HG03196 (cell line): ENCODE measurements around the gene UTP4.
"Not testable (repeated sequence)": the region's sequence is repeated elsewhere in the genome, so short reads cannot be mapped to it uniquely, and the experiment has no call there.

Experiments
- ATAC-seq: cut with Tn5 transposase; IDR thresholded peaks from one replicate; pipeline ENCODE4 v1.9.1; 2021; ENCODE audit not compliant: unreplicated experiment

UTP4 gene

GRCh38 chr16:69127966-69128510 is 4.4 kb upstream of the UTP4 start:
- ATAC-seq: no peak

GRCh38 chr16:69130461-69130860 is 2.0 kb upstream of the UTP4 start:
- no peak for ATAC-seq

DNA sequence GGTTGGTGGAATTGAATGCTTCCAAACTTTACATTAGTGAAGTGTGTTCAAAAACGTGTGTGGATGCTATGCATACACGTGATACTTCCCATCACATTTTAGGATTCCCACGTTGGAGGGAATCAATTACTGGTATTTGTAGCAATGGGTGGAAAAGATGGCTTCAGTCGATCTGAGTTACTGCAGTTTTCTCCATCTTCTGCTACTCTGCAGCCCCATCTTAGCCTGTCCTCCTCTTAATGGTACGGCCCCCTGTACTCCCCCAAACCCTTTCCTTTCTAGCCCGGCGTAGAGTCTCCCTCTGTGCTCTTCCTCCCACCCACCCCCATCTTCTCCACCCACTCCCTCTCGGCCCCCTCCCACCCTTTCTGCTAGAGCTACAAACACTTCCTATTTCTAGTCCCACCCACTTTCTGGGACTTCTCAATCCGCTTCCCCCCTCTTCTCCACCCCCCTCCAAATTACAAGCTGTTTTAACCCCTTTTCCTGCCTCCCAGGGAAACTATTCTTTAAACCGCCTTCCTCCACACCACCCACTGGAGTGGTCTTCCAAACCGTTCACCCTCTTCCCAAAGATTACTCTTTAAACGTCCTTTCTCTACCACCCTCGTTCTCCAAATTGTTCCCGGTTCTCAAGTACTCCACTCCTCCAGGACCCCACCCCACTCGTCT is 1.1 kb upstream of the UTP4 start:
- no peak for ATAC-seq

- peak; percentile 42 for ATAC-seq
These were observed 518 bp upstream of the UTP4 start for GRCh38 chr16:69131839-69132423.

DNA sequence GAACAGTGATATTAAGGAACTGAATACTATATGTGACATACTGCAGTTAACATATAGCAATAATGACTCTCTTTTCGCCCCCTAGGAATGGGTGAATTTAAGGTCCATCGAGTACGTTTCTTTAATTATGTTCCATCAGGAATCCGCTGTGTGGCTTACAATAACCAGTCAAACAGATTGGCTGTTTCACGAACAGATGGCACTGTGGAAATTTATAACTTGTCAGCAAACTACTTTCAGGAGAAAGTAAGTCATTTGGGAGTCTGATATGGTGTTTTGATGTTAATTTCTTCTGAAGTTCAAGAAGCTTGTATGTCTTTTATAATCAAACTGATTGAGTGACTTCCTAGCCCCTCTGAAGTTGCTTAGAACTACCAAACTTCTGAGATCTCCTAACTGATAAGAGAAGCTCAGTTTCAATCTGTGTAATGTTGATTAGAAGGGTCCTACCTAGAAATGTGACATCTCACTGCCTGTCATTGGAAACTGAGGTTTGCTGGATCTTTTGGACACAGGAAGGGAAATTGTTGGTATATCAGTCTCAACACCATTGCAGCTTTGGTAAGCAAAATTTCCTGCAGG is 1.0 kb downstream of the UTP4 start:
- ATAC-seq: no peak

DNA sequence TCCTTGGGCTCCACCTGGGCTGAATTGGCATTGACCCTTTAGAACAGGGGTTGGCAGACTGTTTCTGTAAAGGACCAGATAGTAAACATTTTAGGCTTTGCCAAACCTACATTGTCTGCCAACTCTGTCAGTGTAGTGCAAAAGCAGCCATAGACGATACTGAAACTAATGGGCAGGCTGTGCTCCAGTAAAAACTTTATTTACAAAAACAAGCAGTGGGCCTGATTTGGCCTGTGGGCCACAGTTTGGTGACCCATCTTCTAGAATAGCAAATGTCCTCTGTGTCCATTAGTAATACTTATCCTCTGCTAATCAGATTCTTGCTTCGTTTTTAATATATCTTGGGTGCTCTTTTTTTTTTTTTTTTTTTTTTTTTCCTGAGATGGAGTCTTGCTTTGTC is 6.2 kb downstream of the UTP4 start:
- no peak for ATAC-seq

GRCh38 chr16:69139464-69139863 is 7.0 kb downstream of the UTP4 start:
- not testable (repeated sequence) for ATAC-seq

DNA sequence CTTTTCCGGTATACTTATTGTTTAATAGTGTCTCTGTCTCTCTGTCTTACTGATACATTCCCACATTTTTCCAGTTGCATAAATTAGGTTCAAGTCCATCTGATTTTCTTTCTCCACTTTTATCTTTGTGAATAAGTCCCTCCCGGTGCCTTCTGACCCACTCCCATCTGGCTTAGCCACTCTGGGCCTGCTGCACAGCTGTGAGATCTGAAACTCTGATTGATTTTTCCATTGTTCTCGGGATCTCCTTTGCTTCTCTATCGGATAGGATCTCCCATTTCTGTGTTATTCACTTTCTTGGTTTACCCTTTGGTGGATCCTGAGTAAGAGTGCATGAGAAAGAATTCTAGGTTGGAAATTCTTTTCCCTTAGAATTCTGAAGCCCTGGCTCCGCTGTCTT is 8.6 kb downstream of the UTP4 start:
- ATAC-seq: no peak

- ATAC-seq: no peak
These were observed 9.5 kb downstream of the UTP4 start for GRCh38 chr16:69141936-69142335.

DNA sequence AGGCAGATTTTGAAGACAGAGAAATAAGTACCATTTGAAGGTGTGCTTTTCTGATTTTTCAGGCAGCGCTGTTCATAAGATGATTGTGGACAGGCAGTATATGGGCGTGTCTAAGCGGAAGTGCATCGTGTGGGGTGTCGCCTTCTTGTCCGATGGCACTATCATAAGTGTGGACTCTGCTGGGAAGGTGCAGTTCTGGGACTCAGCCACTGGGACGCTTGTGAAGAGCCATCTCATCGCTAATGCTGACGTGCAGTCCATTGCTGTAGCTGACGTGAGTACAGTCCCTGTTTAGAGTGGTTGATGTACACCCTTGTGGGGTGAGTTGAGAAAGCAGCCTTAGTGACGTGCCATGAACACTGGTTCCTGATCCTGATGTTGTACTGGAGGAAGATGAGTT is 10.7 kb downstream of the UTP4 start:
- no peak for ATAC-seq

GRCh38 chr16:69145658-69146057 is 13.2 kb downstream of the UTP4 start:
- ATAC-seq: no peak

- ATAC-seq: not testable (repeated sequence)
These were observed 17.2 kb downstream of the UTP4 start for GRCh38 chr16:69149621-69150020.

DNA sequence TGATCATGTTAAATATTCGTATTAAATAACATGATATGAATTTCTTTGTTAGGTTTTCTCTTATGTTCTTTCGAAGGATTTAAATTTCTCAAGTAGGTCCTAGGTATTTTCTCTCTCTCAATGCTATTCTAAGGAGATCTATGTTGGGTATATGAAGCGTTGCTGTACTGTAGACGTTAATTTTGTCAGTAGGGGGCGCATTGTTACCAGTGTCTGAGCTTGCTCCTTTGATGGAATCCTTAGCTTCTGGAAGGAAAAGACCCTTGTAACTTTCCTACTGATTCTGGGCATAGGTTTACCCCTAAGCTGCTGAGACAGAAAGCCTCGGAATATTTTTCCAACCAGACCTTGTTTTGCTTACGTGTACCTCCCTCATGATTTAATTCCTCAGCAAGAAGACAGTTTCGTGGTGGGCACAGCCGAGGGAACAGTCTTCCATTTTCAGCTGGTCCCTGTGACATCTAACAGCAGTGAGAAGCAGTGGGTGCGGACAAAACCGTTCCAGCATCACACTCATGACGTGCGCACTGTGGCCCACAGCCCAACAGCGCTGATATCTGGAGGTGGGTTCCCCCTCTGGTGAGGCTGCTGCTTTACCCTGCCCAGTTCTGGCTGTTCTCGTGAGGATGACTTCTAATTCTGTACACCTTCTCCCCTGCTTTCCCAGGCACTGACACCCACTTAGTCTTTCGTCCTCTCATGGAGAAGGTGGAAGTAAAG is 17.9 kb downstream of the UTP4 start:
- ATAC-seq: no peak

- ATAC-seq: no peak
These were observed 24.7 kb downstream of the UTP4 start for GRCh38 chr16:69157196-69157595.

GRCh38 chr16:69160192-69160591 is 27.7 kb downstream of the UTP4 start:
- no peak for ATAC-seq

- no peak for ATAC-seq
These were observed 33.1 kb downstream of the UTP4 start for GRCh38 chr16:69165584-69165983.

DNA sequence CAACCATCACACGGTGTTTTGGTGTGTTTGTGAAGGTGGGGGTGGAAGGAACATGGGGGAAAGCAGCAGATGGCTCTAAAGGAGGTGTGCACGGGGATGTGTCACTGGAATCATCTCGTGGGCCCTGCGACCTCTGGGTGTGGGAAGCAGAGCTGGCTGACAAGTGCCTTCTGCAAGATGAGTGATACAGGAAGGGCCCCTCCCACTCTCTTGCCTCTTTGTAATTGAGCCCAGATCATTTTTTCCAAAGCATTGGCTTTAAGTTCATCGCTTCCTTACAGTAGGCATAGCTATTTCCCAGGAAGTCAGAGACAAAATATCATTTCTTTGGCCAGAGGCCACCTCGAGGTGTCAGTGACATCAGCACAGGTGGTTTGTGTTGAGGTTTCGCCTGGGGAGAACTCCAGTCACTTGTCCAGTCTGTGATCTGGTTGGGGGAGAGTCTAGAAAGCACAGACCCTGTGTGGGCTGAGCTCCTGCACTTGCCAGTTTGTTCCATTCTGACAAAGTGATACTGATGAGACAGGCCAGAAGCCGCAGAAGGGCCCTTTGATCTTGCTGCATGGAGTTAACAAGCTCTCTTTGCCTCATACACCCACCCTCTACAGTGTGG is 33.9 kb downstream of the UTP4 start:
- ATAC-seq: no peak

- ATAC-seq: no peak
These were observed 34.8 kb downstream of the UTP4 start for GRCh38 chr16:69166946-69167930.

DNA sequence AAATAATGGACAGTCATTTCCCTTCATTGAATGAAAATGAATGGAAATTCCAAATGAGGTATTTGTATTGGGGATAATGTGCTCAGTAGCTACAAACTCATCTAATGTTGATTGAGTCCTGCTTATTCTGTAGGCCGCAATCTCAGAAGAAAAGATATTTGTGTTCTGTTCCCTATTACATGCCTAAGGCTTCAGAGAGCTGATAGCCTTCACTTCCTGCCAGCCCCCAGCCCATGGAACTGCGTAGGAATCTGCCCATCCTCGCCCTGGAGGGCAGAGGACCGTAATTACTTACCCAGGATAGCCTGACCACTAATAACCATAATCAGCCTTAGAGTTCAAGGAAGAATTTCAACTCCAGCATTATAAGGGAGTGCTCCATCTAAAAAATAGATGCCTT is 36.6 kb downstream of the UTP4 start:
- ATAC-seq: no peak
